HG03521 (cell line): Measurements from ENCODE around the gene MPV17L2.
"Not testable (repeated sequence)": the region's sequence is repeated elsewhere in the genome, so short reads cannot be mapped to it uniquely, and the experiment has no call there.

Source experiments
- ATAC-seq: cut with Tn5 transposase; IDR thresholded peaks from one replicate; pipeline ENCODE4 v1.9.1; 2021; ENCODE audit warnings: mild to moderate bottlenecking, moderate library complexity; ENCODE audit not compliant: unreplicated experiment

The MPV17L2 gene

GRCh38 chr19:18190278-18190677 is 2.7 kb upstream of the MPV17L2 start:
- no peak for ATAC-seq

GRCh38 chr19:18191640-18192062 is 1.4 kb upstream of the MPV17L2 start:
- ATAC-seq: no peak

GRCh38 chr19:18193388-18194180 is 566 bp downstream of the MPV17L2 start:
- ATAC-seq: peak; percentile 19

GRCh38 chr19:18194181-18194530 is 1.1 kb downstream of the MPV17L2 start:
- ATAC-seq: no peak

GRCh38 chr19:18194554-18195238 is 1.7 kb downstream of the MPV17L2 start:
- ATAC-seq: no peak

GRCh38 chr19:18196511-18196845 is 3.5 kb downstream of the MPV17L2 start:
- ATAC-seq: no peak

GRCh38 chr19:18197306-18197705 is 4.3 kb downstream of the MPV17L2 start:
- ATAC-seq: no peak

GRCh38 chr19:18197941-18198340 is 4.9 kb downstream of the MPV17L2 start:
- no peak for ATAC-seq

- ATAC-seq: no peak
Measured at GRCh38 chr19:18198374-18198773, 5.4 kb downstream of the MPV17L2 start.

- no peak for ATAC-seq
Measured at GRCh38 chr19:18202397-18202777, 9.4 kb downstream of the MPV17L2 start.

- ATAC-seq: no peak
Measured at GRCh38 chr19:18202778-18203407, 9.9 kb downstream of the MPV17L2 start.

- no peak for ATAC-seq
Measured at GRCh38 chr19:18203408-18203862, 10.4 kb downstream of the MPV17L2 start.

GRCh38 chr19:18203863-18204393 is 10.9 kb downstream of the MPV17L2 start, which contains the start of gene RAB3A:
Gene RAB3A (minus strand): TSS chr19:18204042. CDS start chr19:18202740, 1,302 bp downstream.
- peak; percentile 89 for ATAC-seq

GRCh38 chr19:18204394-18205199 is 11.6 kb downstream of the MPV17L2 start:
- ATAC-seq: peak; percentile 4

- ATAC-seq: no peak
Measured at GRCh38 chr19:18205200-18205892, 12.3 kb downstream of the MPV17L2 start.

- no peak for ATAC-seq
Measured at GRCh38 chr19:18206018-18206417, 13.0 kb downstream of the MPV17L2 start.

- no peak for ATAC-seq
Measured at GRCh38 chr19:18208098-18208951, 15.3 kb downstream of the MPV17L2 start.

- not testable (repeated sequence) for ATAC-seq
Measured at GRCh38 chr19:18209912-18210311, 16.9 kb downstream of the MPV17L2 start.

GRCh38 chr19:18211683-18212082 is 18.7 kb downstream of the MPV17L2 start:
- no peak for ATAC-seq
